HL-60 (cell line): ENCODE measurements around the gene ANKRD39.
A peak's percentile ranks its signal among the peaks of the same experiment; 100 is the strongest.

Source experiments
- GABPA ChIP-seq: IDR thresholded peaks from 2 replicates; pipeline ENCODE4 v1.6.1; 2012; ENCODE audit warnings: low read depth
- POLR2AphosphoS5 ChIP-seq: IDR thresholded peaks from 2 replicates; pipeline ENCODE4 v1.6.1; 2012; ENCODE audit warnings: low read depth
- REST ChIP-seq: IDR thresholded peaks from 2 replicates; pipeline ENCODE4 v1.6.1; 2012; ENCODE audit warnings: low read depth; ENCODE audit not compliant: insufficient replicate concordance
- SPI1 ChIP-seq: IDR thresholded peaks from 2 replicates; pipeline ENCODE4 v1.6.1; 2012; ENCODE audit warnings: low read depth, mild to moderate bottlenecking, borderline replicate concordance
- TF ChIP-seq, protein P1 (sequence below): IDR thresholded peaks from one replicate; pipeline ENCODE4 v1.5.1; 2011; ENCODE audit warnings: low read length, control low read depth, inconsistent platforms; ENCODE audit not compliant: insufficient read depth

- TF ChIP-seq, protein P1, sequence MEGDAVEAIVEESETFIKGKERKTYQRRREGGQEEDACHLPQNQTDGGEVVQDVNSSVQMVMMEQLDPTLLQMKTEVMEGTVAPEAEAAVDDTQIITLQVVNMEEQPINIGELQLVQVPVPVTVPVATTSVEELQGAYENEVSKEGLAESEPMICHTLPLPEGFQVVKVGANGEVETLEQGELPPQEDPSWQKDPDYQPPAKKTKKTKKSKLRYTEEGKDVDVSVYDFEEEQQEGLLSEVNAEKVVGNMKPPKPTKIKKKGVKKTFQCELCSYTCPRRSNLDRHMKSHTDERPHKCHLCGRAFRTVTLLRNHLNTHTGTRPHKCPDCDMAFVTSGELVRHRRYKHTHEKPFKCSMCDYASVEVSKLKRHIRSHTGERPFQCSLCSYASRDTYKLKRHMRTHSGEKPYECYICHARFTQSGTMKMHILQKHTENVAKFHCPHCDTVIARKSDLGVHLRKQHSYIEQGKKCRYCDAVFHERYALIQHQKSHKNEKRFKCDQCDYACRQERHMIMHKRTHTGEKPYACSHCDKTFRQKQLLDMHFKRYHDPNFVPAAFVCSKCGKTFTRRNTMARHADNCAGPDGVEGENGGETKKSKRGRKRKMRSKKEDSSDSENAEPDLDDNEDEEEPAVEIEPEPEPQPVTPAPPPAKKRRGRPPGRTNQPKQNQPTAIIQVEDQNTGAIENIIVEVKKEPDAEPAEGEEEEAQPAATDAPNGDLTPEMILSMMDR = no peak
- TF ChIP-seq REST = no peak
- no peak for TF ChIP-seq POLR2AphosphoS5
- no peak for TF ChIP-seq GABPA
- TF ChIP-seq SPI1 = peak; percentile 62; the same call in 1 of the 2 replicates
Observed at GRCh38 chr2:96888072-96889011, 30.5 kb upstream of the ANKRD39 start.
